ENCODE measurements around the gene GIMAP7.

DNA sequence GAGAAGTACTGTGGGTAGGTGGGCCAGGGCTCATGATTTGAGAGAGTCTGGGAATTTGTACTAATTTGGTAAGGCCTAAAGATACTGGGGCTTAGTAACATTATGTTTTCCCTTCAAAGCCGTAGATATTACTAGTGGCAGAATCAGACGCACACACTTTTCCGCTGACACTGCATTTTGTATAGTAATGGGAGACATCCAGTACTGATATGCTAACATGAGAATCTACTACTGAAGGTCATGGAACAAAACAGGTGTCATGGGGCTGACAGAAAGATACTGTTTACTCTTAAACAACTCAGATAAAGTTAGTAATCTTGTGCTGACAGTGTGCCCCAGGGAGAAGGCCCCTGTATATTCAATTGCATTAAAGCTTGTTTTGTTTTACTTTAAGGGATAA, 11.1 kb upstream of the GIMAP7 start:
- TF ChIP-seq, protein P1, sequence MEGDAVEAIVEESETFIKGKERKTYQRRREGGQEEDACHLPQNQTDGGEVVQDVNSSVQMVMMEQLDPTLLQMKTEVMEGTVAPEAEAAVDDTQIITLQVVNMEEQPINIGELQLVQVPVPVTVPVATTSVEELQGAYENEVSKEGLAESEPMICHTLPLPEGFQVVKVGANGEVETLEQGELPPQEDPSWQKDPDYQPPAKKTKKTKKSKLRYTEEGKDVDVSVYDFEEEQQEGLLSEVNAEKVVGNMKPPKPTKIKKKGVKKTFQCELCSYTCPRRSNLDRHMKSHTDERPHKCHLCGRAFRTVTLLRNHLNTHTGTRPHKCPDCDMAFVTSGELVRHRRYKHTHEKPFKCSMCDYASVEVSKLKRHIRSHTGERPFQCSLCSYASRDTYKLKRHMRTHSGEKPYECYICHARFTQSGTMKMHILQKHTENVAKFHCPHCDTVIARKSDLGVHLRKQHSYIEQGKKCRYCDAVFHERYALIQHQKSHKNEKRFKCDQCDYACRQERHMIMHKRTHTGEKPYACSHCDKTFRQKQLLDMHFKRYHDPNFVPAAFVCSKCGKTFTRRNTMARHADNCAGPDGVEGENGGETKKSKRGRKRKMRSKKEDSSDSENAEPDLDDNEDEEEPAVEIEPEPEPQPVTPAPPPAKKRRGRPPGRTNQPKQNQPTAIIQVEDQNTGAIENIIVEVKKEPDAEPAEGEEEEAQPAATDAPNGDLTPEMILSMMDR (IDR thresholded peaks at IDR 0.05), result no peak
- TF ChIP-seq EZH2 (IDR thresholded peaks at IDR 0.05), result no peak

Measured in neural progenitor cell (in vitro differentiated cells).